ENCODE data around the gene FAM217B. TPM values are rescaled to one million over a fixed set of nuclear protein-coding genes. Genes with fewer than 3 reads are reported as not detected.

Gene FAM217B
- total RNA-seq, 1 experiment from 2014 or later = 8.1 TPM

GRCh38 chr20:59972037-59972801 is 32.0 kb downstream of the FAM217B start:
- Histone ChIP-seq H3K9me3 (ENCODE audit: control insufficient read depth in 1 of 2, insufficient read depth in 1 of 2, low read depth in 1 of 2, low read length in 2 of 2) (no peaks in the 10 kb centered on the region), H3K79me2 (ENCODE audit: insufficient read depth, low read length) (no peaks in the 10 kb centered on the region), H3K4me1 (ENCODE audit: control insufficient read depth in 1 of 2, insufficient read depth in 2 of 2, low read length in 2 of 2) (no peaks in the 10 kb centered on the region), H3K9ac (ENCODE audit: low read length) (no peak overlapping the region), H3K4me2 (ENCODE audit: low read length) (no peak overlapping the region), H2AFZ (ENCODE audit: low read depth, low read length, poor library complexity, severe bottlenecking) (no peak overlapping the region), H3K9me2 (ENCODE audit: insufficient read depth) (no peaks in the 10 kb centered on the region), H3K4me3 (replicated peaks in 1 of 2; ENCODE audit: low read depth in 1 of 2, low read length in 2 of 2) (no peak overlapping the region), H4K20me1 (ENCODE audit: insufficient read depth) (no peaks in the 10 kb centered on the region), H3K36me3 (ENCODE audit: control insufficient read depth in 1 of 2, insufficient read depth in 2 of 2, low read length in 2 of 2) (no peaks in the 10 kb centered on the region), H3K27ac (ENCODE audit: low read depth, low read length) (no peak overlapping the region), H3K27me3 (ENCODE audit: insufficient read depth, low read length) (peaks cover under 1% of the 10 kb centered on the region; the same call in 1 of the 2 replicates)
- no TSS peak for BruUV-seq (replicated peaks)
- ChIA-PET CTCF (no interaction called here), RAD21 (ENCODE audit: low non-redundant PET in 1 of 2, low total read pairs in 2 of 2, uncharacterized antibody in 2 of 2, unreplicated experiment in 2 of 2) (no interaction called here), POLR2A (no interaction called here)
- DNase-seq (ENCODE audit: low read depth, low spot score) (no peak), ATAC-seq (no peak)
- intact Hi-C loops (cut with micrococcal nuclease) = no loop called here
- TF ChIP-seq YY1 (IDR thresholded peaks at IDR 0.05; ENCODE audit: extremely low read depth, insufficient replicate concordance, low read depth, low read length) = no peak
- no peak for TF ChIP-seq CTCF (IDR thresholded peaks at IDR 0.05 in 2 of 3, conservative IDR thresholded peaks at IDR 0.05 in 1 of 3; ENCODE audit: borderline replicate concordance in 1 of 3, insufficient read depth in 1 of 3, low read depth in 2 of 3, low read length in 2 of 3)
- TF ChIP-seq EZH2 (IDR thresholded peaks at IDR 0.05) = no peak
- TF ChIP-seq CBX3 (IDR thresholded peaks at IDR 0.05; ENCODE audit: low read depth) = no peak
- TF ChIP-seq ZFX (IDR thresholded peaks at IDR 0.05) = no peak
- no peak for TF ChIP-seq ATF3 (IDR thresholded peaks at IDR 0.05)

Data from HCT116 (cell line).